Astrocyte (in vitro differentiated cells and primary cell): ENCODE measurements around the gene SPOCK1.

Experiments
- EZH2 ChIP-seq: IDR thresholded peaks from 2 replicates; pipeline ENCODE4 v1.6.1; 2012; ENCODE audit warnings: mild to moderate bottlenecking, low read length, inconsistent platforms; ENCODE audit not compliant: insufficient read depth
- TF ChIP-seq, protein P1 (sequence below): IDR thresholded peaks from 2 replicates; pipeline ENCODE4 v1.5.1; 2011; ENCODE audit warnings: low read depth, mild to moderate bottlenecking, inconsistent platforms, low read length, moderate library complexity; ENCODE audit not compliant: insufficient read depth

DNA sequence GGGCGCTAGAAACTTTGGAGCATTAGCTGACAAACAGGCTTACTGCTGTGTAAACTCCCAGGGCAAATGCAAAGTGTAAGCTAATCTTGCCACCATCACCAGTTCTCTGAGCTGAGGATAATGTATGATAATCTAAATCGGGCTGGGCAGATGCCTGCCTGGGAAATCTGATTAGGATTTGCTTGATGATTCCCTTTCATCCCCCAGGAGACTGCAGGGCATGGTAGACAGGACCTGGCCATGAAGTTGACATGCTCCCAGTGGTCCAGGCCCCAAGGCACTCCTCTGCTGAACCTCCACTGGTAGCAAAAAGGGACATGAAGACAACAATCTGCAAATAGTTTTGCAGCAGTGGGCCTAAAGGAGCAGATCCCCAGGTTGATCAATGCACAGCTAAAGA is 317.5 kb downstream of the SPOCK1 start:
- no peak for TF ChIP-seq EZH2
- TF ChIP-seq, protein P1, sequence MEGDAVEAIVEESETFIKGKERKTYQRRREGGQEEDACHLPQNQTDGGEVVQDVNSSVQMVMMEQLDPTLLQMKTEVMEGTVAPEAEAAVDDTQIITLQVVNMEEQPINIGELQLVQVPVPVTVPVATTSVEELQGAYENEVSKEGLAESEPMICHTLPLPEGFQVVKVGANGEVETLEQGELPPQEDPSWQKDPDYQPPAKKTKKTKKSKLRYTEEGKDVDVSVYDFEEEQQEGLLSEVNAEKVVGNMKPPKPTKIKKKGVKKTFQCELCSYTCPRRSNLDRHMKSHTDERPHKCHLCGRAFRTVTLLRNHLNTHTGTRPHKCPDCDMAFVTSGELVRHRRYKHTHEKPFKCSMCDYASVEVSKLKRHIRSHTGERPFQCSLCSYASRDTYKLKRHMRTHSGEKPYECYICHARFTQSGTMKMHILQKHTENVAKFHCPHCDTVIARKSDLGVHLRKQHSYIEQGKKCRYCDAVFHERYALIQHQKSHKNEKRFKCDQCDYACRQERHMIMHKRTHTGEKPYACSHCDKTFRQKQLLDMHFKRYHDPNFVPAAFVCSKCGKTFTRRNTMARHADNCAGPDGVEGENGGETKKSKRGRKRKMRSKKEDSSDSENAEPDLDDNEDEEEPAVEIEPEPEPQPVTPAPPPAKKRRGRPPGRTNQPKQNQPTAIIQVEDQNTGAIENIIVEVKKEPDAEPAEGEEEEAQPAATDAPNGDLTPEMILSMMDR, result no peak
